GM18511 (cell line): Measurements from ENCODE around the gene TMEM18.
A peak's percentile ranks its signal among the peaks of the same experiment; 100 is the strongest.
"Not testable (repeated sequence)": the region's sequence is repeated elsewhere in the genome, so short reads cannot be mapped to it uniquely, and the experiment has no call there.

Experiments used
- ATAC-seq: cut with Tn5 transposase; IDR thresholded peaks from one replicate; pipeline ENCODE4 v1.9.1; 2021; ENCODE audit warnings: mild to moderate bottlenecking, moderate library complexity; ENCODE audit not compliant: unreplicated experiment

The TMEM18 gene

GRCh38 chr2:677056-677958 is at the start of gene TMEM18:
TMEM18 (minus strand) TSS chr2:677406; CDS start chr2:677345, 61 bp downstream.
- ATAC-seq = peak; percentile 61

- peak; percentile 85 for ATAC-seq
Observed at GRCh38 chr2:726169-726568, 49.0 kb upstream of the TMEM18 start.

GRCh38 chr2:725468-725867 is 48.3 kb upstream of the TMEM18 start:
- ATAC-seq = no peak

- no peak for ATAC-seq
Observed at GRCh38 chr2:723761-724160, 46.6 kb upstream of the TMEM18 start.

GRCh38 chr2:720842-721241 is 43.6 kb upstream of the TMEM18 start:
- ATAC-seq = no peak

- ATAC-seq = no peak
Observed at GRCh38 chr2:719734-720133, 42.5 kb upstream of the TMEM18 start.

GRCh38 chr2:719191-719590 is 42.0 kb upstream of the TMEM18 start:
- ATAC-seq = no peak

GRCh38 chr2:717661-718060 is 40.5 kb upstream of the TMEM18 start:
- no peak for ATAC-seq

GRCh38 chr2:715854-716560 is 38.8 kb upstream of the TMEM18 start:
- no peak for ATAC-seq

GRCh38 chr2:715038-715437 is 37.8 kb upstream of the TMEM18 start:
- no peak for ATAC-seq

- peak; percentile 98 for ATAC-seq
Observed at GRCh38 chr2:714005-714741, 37.0 kb upstream of the TMEM18 start.

GRCh38 chr2:710867-711665 is 33.9 kb upstream of the TMEM18 start:
- no peak for ATAC-seq

GRCh38 chr2:709138-709765 is 32.0 kb upstream of the TMEM18 start:
- ATAC-seq = no peak

GRCh38 chr2:708667-709066 is 31.5 kb upstream of the TMEM18 start:
- ATAC-seq = no peak

- peak; percentile 95 for ATAC-seq
Observed at GRCh38 chr2:705971-706511, 28.8 kb upstream of the TMEM18 start.

GRCh38 chr2:702765-703164 is 25.6 kb upstream of the TMEM18 start:
- ATAC-seq = not testable (repeated sequence)

GRCh38 chr2:696999-697627 is 19.9 kb upstream of the TMEM18 start:
- no peak for ATAC-seq

- peak; percentile 97 for ATAC-seq
Observed at GRCh38 chr2:696463-696862, 19.3 kb upstream of the TMEM18 start.

- no peak for ATAC-seq
Observed at GRCh38 chr2:694906-695510, 17.8 kb upstream of the TMEM18 start.
